HG02973 (cell line): ENCODE results near the gene FAM135A.
A peak's percentile ranks its signal among the peaks of the same experiment; 100 is the strongest.
"Not testable (repeated sequence)": the region's sequence is repeated elsewhere in the genome, so short reads cannot be mapped to it uniquely, and the experiment has no call there.

ENCODE experiments used
- ATAC-seq: cut with Tn5 transposase; IDR thresholded peaks from one replicate; pipeline ENCODE4 v1.9.1; 2021; ENCODE audit warnings: moderate library complexity; ENCODE audit not compliant: unreplicated experiment

The FAM135A gene

DNA sequence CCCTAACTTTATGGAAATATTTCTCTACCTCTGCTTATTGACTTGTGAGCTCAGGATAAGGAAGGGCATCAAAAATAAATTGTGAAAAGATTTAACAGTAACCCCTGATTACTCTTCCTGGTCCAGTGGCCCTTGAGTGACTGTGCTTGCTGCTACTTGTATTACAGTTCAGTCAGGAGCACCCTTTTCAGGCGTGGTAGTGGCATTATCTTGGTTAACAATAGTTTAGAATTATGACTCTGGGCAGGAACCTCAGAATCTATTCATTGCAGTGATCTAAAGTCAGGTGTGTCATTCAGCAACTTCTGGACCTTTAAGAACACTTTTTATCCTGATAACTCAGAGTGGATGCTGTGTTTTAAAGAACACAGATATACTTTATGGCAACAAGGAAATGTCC lies 43.4 kb downstream of the FAM135A start:
- ATAC-seq: no peak

DNA sequence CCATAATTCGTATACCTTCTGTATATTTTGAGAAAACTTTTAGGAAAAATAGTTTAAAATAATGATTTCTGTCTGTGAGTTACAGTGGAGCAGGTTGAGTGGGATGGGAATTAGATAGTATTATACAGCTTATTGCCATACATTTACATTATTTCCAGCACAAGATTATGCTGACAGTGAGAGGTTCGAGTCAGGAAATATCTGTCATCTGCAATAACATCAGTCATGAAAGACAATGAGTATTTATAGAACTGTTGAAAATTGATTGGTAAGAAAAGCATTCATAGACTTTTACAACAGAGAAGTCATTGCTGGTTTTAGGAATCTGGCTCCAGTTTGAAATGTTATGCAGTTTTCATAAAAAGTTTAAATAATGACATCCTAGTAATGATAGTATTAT lies 45.9 kb downstream of the FAM135A start:
- ATAC-seq: no peak

DNA sequence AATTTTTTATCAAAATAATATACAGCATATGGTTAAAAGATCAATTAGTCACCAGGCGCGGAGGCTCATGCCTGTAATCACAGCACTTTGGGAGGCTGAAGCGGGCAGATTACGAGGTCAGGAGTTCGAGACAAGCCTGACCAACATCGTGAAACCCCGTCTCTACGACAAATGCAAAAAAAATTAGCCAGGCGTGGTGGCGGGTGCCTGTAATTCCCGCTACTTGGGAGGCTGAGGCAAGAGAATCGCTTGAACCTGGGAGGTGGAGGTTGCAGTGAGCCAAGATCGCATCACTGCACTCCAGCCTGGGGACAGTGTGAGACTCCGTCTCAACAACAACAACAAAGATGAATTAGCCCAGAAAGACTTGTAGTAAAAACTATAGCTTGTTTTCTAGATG lies 46.4 kb downstream of the FAM135A start:
- not testable (repeated sequence) for ATAC-seq

DNA sequence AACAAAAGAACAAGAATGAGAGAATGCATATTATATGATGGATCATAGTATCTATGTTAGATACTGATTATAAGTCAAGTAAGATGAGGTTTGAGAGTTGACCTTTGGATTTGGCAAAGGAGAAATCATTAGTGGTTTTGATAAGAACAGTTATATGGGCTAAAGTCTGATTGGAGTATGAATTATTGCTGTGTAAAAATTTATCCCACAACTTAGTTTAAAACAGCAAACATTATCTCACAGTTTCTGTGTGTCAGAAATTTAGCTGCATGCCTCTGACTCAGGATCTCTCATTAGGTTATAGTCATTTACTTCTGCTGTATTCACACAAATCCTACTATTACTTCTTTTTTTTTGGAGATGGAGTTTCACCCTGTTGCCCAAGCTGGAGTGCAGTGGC lies 56.7 kb downstream of the FAM135A start:
- ATAC-seq: no peak

DNA sequence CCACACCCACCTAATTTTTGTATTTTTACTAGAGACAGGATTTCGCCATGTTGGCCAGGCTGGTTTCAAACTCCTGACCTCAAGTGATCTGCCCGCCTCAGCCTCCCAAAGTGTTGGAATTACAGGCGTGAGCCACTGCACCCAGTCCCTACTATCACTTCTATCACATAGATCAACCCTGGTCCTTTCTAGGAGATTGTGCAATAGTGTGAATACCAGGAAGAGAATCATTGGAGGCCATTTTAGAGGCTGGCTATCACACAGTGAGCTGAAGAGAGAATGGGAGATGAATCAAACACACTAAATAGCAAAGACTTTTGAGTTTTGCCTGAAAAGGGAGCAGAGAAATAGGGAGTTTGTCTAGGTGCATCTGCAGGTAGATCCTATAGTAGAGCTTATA lies 57.2 kb downstream of the FAM135A start:
- ATAC-seq: not testable (repeated sequence)

DNA sequence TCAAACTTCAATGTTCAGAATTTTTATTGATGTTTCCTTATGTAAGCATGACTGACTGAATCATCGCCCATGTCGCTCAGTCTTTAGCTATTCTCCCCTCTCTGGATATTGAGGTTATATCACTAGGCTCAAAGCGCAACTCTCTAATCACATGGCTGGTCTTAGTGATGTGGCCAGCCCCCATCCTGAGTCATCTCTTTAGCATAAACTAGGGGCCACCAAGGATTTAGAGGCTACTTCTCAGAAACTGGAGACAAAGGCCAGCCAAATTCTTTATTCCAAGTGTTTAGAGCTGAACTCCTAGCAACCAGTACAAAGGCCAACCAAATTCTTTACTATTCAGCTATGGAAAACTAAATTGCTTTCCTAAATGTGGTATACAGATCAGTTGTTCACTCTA lies 61.4 kb downstream of the FAM135A start:
- ATAC-seq: no peak

DNA sequence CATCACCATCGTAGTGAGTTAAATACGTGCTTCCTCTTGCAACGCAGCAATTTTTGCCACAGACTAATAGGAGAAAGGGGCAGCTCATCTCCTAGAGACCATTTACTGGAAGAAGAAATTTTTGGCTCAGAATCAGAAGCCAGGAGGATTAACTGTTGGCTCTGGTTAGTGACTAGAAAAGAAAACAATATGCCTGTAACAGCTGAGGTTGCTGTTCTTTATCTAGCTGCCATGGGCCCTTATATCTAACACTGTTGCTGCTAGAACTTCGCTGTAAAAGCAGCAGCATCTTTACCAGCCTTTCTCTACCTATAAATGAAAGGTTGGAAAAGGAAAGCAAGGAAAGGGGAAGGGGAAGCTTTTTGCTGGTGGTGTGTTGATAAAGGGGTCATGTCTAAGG lies 65.9 kb downstream of the FAM135A start:
- ATAC-seq: no peak

DNA sequence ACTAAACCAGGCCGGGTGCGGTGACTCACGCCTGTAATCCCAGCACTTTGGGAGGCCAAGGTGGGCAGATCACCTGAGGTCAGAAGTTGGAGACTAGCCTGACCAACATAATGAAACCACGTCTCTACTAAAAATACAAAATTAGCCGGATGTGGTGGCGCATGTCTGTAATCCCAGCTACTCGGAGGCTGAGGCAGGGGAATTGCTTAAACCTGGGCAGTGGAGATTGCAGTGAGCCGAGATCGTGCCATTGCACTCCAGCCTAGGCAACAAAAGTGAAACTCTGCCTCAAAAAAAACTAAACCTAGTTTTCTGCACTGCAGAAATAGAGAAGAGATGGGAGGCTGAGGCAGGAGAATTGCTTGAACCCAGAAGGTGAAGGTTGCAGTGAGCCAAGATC lies 73.3 kb downstream of the FAM135A start:
- ATAC-seq: not testable (repeated sequence)

DNA sequence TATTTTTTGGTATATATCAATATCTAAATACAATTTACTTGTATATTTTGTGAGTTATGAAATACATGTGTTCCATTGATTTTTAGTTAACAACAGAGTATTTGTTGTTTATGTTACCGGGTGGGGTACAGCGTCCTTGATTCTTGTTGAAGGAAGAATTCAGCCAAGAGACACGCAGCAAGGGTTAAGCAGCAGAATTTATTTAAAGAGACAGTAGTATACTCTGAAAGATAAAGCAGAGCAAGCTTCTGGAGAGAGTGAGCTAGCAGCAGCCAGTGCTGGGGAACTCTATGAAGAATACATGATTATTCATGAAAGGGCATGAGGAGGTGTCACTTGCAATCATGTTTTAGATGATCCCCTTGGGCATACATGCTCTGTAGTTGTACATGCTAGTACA lies 76.1 kb downstream of the FAM135A start:
- ATAC-seq: no peak

DNA sequence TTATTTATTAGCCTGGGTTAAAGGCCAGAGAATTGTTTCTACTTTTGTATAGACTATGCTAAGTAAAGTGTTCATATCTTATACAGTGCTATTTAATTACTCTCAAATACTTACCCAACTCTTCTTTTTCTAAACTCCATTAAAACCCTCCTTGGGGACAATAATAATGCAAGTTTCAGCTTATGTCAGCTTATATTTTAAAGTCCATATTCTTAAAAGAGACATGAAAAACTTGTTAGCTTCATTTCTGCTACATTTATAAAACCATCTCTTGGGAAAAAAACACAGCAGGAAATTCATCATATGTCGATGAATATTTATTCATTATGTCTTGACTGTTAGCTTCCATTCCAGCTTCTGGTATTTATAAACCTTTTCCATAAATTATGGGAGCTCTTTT lies 81.5 kb downstream of the FAM135A start:
- ATAC-seq: no peak

DNA sequence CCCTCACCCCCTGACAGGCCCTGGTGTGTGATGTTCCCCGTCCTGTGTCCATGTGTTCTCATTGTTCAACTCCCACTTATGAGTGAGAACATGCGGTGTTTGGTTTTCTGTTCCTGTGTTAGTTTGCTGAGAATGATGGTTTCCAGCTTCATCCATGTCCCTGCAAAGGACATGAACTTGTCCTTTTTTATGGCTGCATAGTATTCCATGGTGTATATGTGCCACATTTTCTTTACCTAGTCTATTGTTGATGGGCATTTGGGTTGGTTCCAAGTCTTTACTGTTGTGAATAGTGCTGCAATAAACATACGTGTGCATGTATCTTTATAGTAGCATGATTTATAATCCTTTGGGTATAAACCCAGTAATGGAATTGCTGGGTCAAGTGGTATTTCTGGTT lies 82.5 kb downstream of the FAM135A start:
- not testable (repeated sequence) for ATAC-seq

DNA sequence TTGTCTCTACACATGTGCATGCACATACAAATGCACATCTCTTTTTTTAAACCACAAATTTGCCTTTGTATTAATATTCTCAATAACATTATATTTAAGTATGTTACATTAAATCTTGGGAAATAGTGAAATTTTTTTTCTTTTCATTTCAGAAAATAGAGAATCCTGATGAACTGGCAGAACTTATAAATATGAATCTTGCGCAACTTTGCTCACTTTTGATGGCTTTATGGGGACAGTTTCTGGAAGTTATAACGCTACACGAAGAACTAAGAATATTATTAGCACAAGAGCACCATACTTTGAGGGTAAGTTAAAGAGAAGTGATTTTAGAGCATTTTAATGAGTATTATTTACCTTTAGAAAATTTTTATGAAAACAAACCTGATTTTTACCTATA lies 89.2 kb downstream of the FAM135A start:
- ATAC-seq: no peak

DNA sequence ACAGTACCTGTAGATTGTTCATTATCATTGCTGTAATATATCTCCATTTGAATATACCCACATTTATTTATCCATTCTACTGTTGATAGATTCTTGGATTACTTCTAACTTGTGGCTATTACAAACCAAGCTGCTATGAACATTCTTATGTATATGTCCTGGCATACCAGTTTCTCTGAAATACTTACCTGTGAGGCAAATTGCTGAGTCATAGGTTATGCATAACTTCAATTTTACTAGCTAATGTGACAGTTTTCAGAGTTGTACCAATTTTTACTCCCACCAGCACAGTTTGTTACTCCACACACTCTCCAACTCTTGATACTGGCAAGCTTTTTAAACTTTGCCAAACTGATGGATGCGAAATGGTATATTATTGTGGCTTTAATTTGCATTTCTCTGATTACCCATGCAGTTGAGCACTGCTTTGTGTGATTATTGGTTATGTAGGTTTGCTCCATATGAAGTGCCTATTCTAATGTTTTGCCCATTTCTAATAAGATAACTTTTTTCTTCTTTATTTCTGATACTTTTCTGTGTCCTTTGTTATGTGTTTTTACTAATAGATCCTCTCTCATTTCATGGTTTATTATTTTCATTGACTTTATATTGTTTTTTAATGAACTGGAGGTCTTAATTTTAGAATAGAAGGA lies 90.6 kb downstream of the FAM135A start:
- ATAC-seq: no peak

DNA sequence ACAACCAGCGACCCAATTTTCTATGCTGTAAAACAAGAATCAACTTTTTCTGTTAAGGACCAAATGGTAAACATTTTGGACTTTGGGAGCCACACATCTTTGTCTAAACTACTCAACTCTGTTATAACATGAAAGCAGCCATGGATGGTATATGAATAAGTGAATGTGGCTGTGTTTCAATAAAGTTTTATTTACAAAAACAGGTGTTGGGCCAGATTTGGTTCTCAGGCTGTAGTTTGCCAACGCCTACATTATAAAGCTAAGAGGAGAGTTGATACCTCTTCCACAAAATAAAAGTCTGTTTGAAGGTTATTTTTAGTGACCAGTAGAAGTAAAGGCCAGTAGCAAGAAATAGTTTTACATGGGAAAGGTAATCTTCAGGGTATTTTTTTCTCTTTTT lies 93.0 kb downstream of the FAM135A start:
- no peak for ATAC-seq

DNA sequence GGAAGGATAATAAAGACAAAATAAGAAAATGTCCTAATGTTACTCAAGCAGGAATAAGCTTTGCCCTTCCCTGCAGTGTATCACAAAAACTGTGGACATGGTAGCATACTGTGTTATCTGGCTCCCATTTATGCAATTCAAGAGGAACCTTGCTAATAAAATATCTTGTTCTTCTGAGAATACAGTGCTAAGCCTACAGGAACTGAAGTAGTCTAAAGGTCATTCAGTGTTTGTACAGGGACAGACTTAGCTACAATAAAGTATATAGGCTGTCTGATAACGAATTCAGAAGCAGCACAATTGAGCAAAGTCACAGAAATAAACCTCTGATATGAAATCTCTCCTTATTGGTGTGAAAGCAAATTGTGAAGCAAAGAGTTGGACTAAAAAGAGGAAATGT lies 93.9 kb downstream of the FAM135A start:
- ATAC-seq: no peak

DNA sequence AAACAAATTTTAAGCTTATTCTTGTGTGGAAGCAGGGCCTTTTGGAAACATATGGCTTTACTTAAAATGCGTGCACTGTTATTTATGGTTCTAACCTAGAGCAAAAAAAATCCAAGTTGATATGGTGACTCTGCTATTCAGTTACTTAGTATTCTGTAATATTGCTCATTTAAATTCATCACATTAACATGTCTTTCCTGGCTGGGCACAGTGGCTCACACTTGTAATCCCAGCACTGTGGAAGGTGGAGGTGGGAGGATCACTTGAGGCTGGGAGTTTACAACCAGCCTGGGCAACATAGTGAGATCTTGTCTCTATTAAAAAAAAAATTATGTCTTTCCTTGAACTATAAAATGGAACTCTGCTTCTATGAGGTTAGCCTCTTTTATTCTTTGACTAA lies 95.6 kb downstream of the FAM135A start:
- no peak for ATAC-seq

DNA sequence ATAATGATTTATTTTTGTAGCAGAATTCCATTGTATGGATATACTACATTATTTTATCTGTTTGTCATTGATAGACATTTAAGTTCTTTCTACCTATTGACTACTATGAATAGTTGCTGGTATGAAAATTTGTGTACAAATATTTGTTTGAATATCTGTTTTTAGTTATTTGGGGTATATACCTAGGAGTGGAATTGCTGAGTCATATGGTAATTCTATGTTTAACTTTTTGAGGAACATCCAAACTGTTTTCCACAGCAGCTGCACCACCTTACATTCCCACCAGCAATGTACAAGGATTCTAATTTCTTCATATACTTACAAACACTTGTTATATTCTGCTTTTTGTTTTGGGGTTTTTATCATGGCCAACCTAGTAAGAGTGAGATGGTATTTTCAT lies 97.3 kb downstream of the FAM135A start:
- ATAC-seq: no peak

DNA sequence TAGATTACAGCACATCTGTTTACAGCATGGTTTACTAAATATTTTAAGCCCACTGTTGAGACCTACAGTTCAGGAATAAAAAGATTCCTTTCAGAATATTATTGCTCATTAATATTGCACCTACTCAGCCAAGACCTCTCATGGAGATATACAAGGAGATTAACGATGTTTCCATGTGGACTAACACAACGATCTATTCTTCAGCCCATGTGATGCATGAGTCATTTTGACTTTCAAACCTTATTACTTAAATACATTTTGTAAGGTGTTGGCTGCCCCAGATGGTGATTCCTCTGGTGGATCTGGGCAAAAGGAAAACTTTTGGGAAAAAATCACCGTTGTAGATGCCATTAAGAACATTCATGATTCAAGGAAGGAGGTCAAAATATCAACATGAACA lies 105.4 kb downstream of the FAM135A start:
- ATAC-seq: no peak

DNA sequence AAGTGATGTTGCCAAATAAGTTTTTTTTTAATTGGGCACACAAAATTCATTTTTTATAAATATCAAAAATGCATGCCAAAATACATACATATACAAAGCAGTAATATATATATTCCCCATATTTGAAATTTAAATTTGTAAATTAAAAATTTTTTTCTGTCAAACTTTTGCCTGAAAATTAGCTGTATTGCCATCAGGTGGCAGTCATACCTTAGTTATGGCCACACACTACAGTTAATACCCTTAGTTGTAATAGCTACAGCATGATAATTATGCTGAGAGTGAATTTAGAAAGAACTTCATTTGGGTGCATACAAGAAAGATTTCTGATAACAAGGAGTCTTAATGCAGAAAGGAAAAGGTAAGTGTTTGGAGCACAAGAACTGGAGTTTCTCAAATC lies 107.3 kb downstream of the FAM135A start:
- ATAC-seq: peak; percentile 54

DNA sequence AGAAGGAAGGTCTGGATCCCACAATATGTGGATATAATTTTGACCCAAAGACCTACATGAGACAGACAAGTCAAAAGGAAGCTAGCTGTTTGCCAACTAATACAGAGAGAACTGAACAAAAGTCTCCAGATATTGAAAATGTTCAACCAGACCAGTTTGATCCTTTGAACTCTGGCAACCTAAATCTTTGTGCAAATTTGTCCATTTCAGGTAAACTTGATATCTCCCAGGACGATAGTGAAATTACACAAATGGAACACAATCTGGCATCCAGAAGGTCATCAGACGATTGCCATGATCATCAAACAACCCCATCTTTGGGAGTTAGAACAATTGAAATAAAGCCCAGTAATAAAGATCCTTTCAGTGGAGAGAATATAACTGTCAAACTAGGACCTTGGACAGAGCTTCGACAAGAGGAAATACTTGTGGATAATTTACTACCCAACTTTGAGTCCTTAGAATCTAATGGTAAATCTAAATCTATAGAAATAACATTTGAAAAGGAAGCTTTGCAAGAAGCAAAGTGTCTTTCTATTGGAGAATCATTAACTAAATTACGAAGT lies 111.5 kb downstream of the FAM135A start:
- no peak for ATAC-seq

DNA sequence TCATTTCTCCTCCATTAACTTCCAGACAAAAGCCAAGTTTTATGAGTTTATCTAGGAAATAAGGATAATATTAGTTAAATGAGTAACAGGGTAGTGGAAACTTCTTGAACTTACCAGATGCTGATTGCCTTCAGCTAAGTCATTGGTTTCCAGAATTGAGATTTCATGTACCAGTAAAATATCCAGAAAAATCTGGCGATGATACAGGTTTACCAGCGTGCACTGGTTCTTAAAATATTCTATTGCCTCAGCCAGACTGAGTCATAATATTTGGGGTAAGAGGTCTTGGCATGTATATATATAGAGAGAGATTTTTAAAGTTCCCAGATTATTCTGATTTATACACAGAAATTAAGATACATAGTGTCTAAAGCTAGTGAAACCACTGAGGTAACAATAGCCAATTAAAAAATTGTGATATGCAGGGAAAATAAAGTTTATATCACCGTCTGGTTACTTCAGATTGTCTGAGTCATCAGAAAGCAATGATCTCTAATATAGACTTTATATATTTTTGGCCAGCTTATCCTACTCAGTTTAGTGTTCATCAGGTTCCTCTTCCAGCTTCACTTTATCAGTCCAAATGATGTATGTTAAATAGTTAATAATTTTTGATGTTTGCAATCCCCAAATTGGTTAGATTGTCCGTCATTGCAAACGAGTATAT lies 113.9 kb downstream of the FAM135A start:
- no peak for ATAC-seq

DNA sequence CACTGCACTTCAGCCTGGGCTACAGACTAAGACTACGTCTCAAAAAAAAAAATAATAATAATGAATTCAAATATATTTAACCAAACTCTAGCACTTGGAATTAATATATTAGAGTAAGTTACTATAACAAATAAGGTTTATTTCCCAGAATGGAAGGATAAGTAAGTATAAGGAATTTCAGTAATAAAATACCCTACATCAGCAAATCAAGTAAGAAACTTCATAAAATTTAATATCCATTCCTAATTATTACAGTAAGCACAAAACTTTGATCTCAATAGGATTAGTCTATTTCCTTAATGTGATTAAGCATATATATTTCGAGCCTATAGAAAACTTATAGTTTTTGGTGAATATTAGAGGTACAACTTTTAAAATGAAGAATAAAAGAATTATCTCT lies 116.7 kb downstream of the FAM135A start:
- no peak for ATAC-seq

DNA sequence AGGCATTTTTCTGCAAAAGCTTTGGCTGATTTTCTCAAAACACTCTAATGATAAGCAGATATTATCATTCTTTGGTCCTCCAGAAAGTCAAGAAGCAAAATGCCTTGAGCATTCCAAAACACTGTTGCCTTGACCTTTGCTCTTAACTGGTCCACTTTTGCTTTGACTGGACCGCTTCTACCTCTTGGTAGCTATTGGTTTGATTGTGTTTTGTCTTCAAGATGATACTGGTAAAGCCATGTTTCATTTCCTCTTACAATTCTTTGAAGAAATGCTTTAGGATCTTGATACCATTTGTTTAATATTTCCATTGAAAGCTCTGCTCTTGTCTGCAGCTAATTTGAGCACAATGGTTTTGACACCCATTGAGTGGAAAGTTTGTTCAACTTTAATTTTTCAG lies 117.8 kb downstream of the FAM135A start:
- no peak for ATAC-seq
